Effector CD4-positive, alpha-beta T cell (primary cell): ENCODE measurements around the gene DRD4.

Experiments used
- DNase-seq: peaks from one replicate; pipeline ENCODE4 v3.0.0-alpha.2; 2020

DRD4 gene

GRCh38 chr11:623349-623869, 13.7 kb upstream of the DRD4 start:
- no peak for DNase-seq

- DNase-seq, result no peak
These were observed 12.9 kb upstream of the DRD4 start for GRCh38 chr11:623999-624704.

GRCh38 chr11:624705-625635, 12.1 kb upstream of the DRD4 start, which contains the start of gene CDHR5:
Gene CDHR5 (minus strand): TSS chr11:624955. CDS start chr11:624902, 53 bp downstream.
- DNase-seq, result no peak

GRCh38 chr11:625636-626268, 11.3 kb upstream of the DRD4 start:
- DNase-seq, result no peak

- no peak for DNase-seq
These were observed 10.4 kb upstream of the DRD4 start, which contains the start of gene SCT for GRCh38 chr11:626475-627307. Gene SCT (minus strand): TSS chr11:627181. CDS start chr11:627143, 38 bp downstream.

- DNase-seq, result no peak
These were observed 9.8 kb upstream of the DRD4 start for GRCh38 chr11:627308-627576.

GRCh38 chr11:628056-628455, 9.0 kb upstream of the DRD4 start:
- DNase-seq, result no peak

GRCh38 chr11:629237-629583, 7.9 kb upstream of the DRD4 start:
- DNase-seq, result no peak

- no peak for DNase-seq
These were observed 6.2 kb upstream of the DRD4 start for GRCh38 chr11:630871-631270.

- no peak for DNase-seq
These were observed 1.0 kb upstream of the DRD4 start for GRCh38 chr11:635945-636510.

GRCh38 chr11:637333-637592, 194 bp downstream of the DRD4 start:
- no peak for DNase-seq

GRCh38 chr11:637593-638521, 788 bp downstream of the DRD4 start:
- no peak for DNase-seq

- no peak for DNase-seq
These were observed 1.7 kb downstream of the DRD4 start for GRCh38 chr11:638631-639331.

- no peak for DNase-seq
These were observed 2.4 kb downstream of the DRD4 start for GRCh38 chr11:639332-639955.

- DNase-seq, result no peak
These were observed 3.1 kb downstream of the DRD4 start for GRCh38 chr11:640021-640706.

GRCh38 chr11:641806-642370, 4.8 kb downstream of the DRD4 start:
- DNase-seq, result no peak

GRCh38 chr11:643366-643765, 6.3 kb downstream of the DRD4 start:
- DNase-seq, result no peak

- no peak for DNase-seq
These were observed 7.0 kb downstream of the DRD4 start for GRCh38 chr11:643849-644738.
